Kidney epithelial cell (primary cell): ENCODE results near the gene BMPER. TPM values are rescaled to one million over a fixed set of nuclear protein-coding genes. Genes with fewer than 3 reads are reported as not detected.
A peak's percentile ranks its signal among the peaks of the same experiment; 100 is the strongest.

ENCODE experiments used
- DNase-seq: peaks from one replicate; pipeline ENCODE4 v3.0.0-alpha.2; 2010; ENCODE audit warnings: low read depth
- H3K27me3 ChIP-seq: 2 replicates; pipeline ENCODE4 v1.6.0; 2011; ENCODE audit warnings: low read length; ENCODE audit not compliant: control insufficient read depth, insufficient read depth
- H3K36me3 ChIP-seq: 2 replicates; pipeline ENCODE4 v1.5.1; 2011; ENCODE audit warnings: low read length; ENCODE audit not compliant: control insufficient read depth, insufficient read depth
- H3K4me3 ChIP-seq: 2 replicates; pipeline ENCODE4 v1.5.1; 2011; ENCODE audit warnings: low read depth, mild to moderate bottlenecking, control low read depth, low read length
- CTCF ChIP-seq: IDR thresholded peaks from 2 replicates; pipeline ENCODE4 v1.5.1; 2011; ENCODE audit warnings: mild to moderate bottlenecking, moderate library complexity, low read length, control low read depth, inconsistent platforms; ENCODE audit not compliant: insufficient read depth, poor library complexity, severe bottlenecking
- total RNA-seq: library from RNA; depleted of rRNA; stranded (reverse); fragments of >200 nt; gene quantifications from 2 replicates; pipeline ENCODE4 v1.2.3, GENCODE V29; 2015

Gene BMPER
- total RNA-seq, 1 donor from 2014 or later, result 0.04 TPM

GRCh38 chr7:33932221-33932620 is 26.9 kb downstream of the BMPER start:
- TF ChIP-seq CTCF, result no peak
- no peaks in the 10 kb centered on the region for H3K36me3 ChIP-seq
- DNase-seq, result no peak
- H3K4me3 ChIP-seq, result no peak overlapping the region
- no peaks in the 10 kb centered on the region for H3K27me3 ChIP-seq

- peak; percentile 94 for TF ChIP-seq CTCF
- no peak overlapping the region for H3K4me3 ChIP-seq
Observed at GRCh38 chr7:33932832-33933468, 27.6 kb downstream of the BMPER start.

GRCh38 chr7:33933611-33934281 is 28.4 kb downstream of the BMPER start:
- no peaks in the 10 kb centered on the region for H3K27me3 ChIP-seq
- TF ChIP-seq CTCF, result no peak
- peak; percentile 69 for DNase-seq
- H3K36me3 ChIP-seq, result no peaks in the 10 kb centered on the region
- H3K4me3 ChIP-seq, result no peak overlapping the region

More at GRCh38 chr7:33932832-33933468, 27.6 kb downstream of the BMPER start:
- Histone ChIP-seq H3K27me3 (no peaks in the 10 kb centered on the region), H3K36me3 (no peaks in the 10 kb centered on the region)
- peak; percentile 43 for DNase-seq

- no peak for TF ChIP-seq CTCF
- no peaks in the 10 kb centered on the region for H3K36me3 ChIP-seq
- DNase-seq, result no peak
- no peak overlapping the region for H3K4me3 ChIP-seq
- no peaks in the 10 kb centered on the region for H3K27me3 ChIP-seq
Observed at GRCh38 chr7:33934391-33934790, 29.1 kb downstream of the BMPER start.

GRCh38 chr7:33936503-33936902 is 31.2 kb downstream of the BMPER start:
- Histone ChIP-seq H3K36me3 (no peaks in the 10 kb centered on the region), H3K27me3 (no peaks in the 10 kb centered on the region), H3K4me3 (no peak overlapping the region)
- no peak for TF ChIP-seq CTCF
- no peak for DNase-seq
